ENCODE measurements around the gene MKNK1.

- TF ChIP-seq CTCF (IDR thresholded peaks at IDR 0.05) (no peak), EZH2 (IDR thresholded peaks at IDR 0.05; ENCODE audit: borderline replicate concordance, insufficient read depth, low read depth, low read length, poor library complexity, severe bottlenecking) (no peak)
Observed at GRCh38 chr1:46615735-46616134, 11.7 kb upstream of the MKNK1 start.
